ENCODE results near the gene MSL3. TPM values are rescaled to one million over a fixed set of nuclear protein-coding genes. Genes with fewer than 3 reads are reported as not detected.

The MSL3 gene
- total RNA-seq, 1 donor from 2014 or later: 29.2 TPM

DNA sequence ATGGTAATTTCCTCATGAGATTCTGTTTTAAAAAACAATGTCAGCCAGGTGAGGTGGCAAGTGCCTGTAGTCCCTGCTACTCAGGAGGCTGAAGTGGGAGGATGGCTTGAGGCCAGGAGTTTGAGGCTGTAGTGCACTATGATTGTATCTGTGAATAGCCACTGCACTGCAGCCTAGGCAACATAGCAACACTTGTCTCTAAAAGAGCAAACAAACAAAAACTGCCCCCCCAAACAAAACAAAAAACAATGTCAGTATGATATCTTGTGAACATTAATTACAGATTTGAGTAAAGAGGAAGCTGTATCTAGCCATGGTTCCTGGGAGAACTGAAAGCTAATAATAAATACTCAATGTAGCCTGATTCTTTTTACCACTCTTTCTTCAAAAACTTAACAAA is 6.8 kb upstream of the MSL3 start:
- no peak overlapping the region for H3K4me3 ChIP-seq (ENCODE audit: insufficient read depth, low read depth, low read length)
- no peaks in the 10 kb centered on the region for H3K36me3 ChIP-seq (ENCODE audit: insufficient read depth, low read length)
- H3K9me3 Mint-ChIP-seq (ENCODE audit: unreplicated experiment): no peaks in the 10 kb centered on the region
- FAIRE-seq (no peak), DNase-seq (ENCODE audit: low read depth) (no peak)
- no peak overlapping the region for H3K4me3 Mint-ChIP-seq (ENCODE audit: unreplicated experiment)
- no peak overlapping the region for H3K27ac Mint-ChIP-seq (ENCODE audit: unreplicated experiment)
- TF ChIP-seq, protein P1, sequence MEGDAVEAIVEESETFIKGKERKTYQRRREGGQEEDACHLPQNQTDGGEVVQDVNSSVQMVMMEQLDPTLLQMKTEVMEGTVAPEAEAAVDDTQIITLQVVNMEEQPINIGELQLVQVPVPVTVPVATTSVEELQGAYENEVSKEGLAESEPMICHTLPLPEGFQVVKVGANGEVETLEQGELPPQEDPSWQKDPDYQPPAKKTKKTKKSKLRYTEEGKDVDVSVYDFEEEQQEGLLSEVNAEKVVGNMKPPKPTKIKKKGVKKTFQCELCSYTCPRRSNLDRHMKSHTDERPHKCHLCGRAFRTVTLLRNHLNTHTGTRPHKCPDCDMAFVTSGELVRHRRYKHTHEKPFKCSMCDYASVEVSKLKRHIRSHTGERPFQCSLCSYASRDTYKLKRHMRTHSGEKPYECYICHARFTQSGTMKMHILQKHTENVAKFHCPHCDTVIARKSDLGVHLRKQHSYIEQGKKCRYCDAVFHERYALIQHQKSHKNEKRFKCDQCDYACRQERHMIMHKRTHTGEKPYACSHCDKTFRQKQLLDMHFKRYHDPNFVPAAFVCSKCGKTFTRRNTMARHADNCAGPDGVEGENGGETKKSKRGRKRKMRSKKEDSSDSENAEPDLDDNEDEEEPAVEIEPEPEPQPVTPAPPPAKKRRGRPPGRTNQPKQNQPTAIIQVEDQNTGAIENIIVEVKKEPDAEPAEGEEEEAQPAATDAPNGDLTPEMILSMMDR (IDR thresholded peaks at IDR 0.05; ENCODE audit: insufficient read depth, low read depth, low read length): no peak
- TF ChIP-seq EZH2 (IDR thresholded peaks at IDR 0.05; ENCODE audit: insufficient read depth, low read length): no peak
- peaks cover 7% of the 10 kb centered on the region for H3K27me3 Mint-ChIP-seq (ENCODE audit: low read depth, unreplicated experiment)
- no peaks in the 10 kb centered on the region for H4K20me1 ChIP-seq (ENCODE audit: insufficient read depth, low read length)
- no peak overlapping the region for H3K27ac ChIP-seq (ENCODE audit: low read depth, low read length)
- no peak overlapping the region for H3K9ac ChIP-seq (ENCODE audit: low read length)
- no peaks in the 10 kb centered on the region for H3K36me3 Mint-ChIP-seq (ENCODE audit: low read depth, unreplicated experiment)
- no peaks in the 10 kb centered on the region for H3K4me1 Mint-ChIP-seq (ENCODE audit: low read depth, unreplicated experiment)
- no peaks in the 10 kb centered on the region for H3K9me3 ChIP-seq (ENCODE audit: insufficient read depth, low read depth, low read length)
- no peak overlapping the region for H2AFZ ChIP-seq (ENCODE audit: low read depth, low read length)
- no peaks in the 10 kb centered on the region for H3K27me3 ChIP-seq (ENCODE audit: insufficient read depth, low read length)
- no peaks in the 10 kb centered on the region for H3K4me1 ChIP-seq (ENCODE audit: insufficient read depth, low read length)
- no peak overlapping the region for H3K4me2 ChIP-seq (ENCODE audit: low read length)
- H3K79me2 ChIP-seq (ENCODE audit: insufficient read depth, low read length): no peaks in the 10 kb centered on the region

DNA sequence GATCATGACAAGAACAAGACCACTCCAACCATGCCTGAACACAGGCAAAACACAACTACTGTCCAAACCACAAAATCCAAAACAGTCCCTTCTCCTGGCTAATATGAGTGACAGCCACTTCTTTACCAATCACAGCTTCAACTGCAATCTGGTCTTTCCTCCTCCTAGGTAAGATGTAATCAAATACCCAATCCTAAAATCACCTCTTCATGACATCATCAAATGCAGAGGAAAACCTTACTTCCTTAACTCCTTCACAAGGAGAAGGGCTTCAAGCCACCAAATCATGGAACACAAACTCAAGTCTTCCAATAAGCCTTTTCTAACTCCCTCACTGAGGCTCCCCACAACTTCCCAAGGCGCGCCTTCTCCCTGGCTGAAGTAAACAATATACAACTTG is 4.4 kb upstream of the MSL3 start:
- H3K9ac ChIP-seq (ENCODE audit: low read length): no peak overlapping the region
- H3K4me3 ChIP-seq (ENCODE audit: insufficient read depth, low read depth, low read length): no peak overlapping the region
- peaks cover 7% of the 10 kb centered on the region for H3K27me3 Mint-ChIP-seq (ENCODE audit: low read depth, unreplicated experiment)
- no peak overlapping the region for H3K4me3 Mint-ChIP-seq (ENCODE audit: unreplicated experiment)
- no peak overlapping the region for H3K4me2 ChIP-seq (ENCODE audit: low read length)
- no peak for TF ChIP-seq EZH2 (IDR thresholded peaks at IDR 0.05; ENCODE audit: insufficient read depth, low read length)
- TF ChIP-seq, protein P1 (IDR thresholded peaks at IDR 0.05; ENCODE audit: insufficient read depth, low read depth, low read length): no peak
- H3K27ac ChIP-seq (ENCODE audit: low read depth, low read length): no peak overlapping the region
- no peaks in the 10 kb centered on the region for H3K36me3 ChIP-seq (ENCODE audit: insufficient read depth, low read length)
- H3K4me1 Mint-ChIP-seq (ENCODE audit: low read depth, unreplicated experiment): no peaks in the 10 kb centered on the region
- DNase-seq (ENCODE audit: low read depth) (no peak), FAIRE-seq (no peak)
- H3K4me1 ChIP-seq (ENCODE audit: insufficient read depth, low read length): peaks cover 4% of the 10 kb centered on the region
- H3K9me3 ChIP-seq (ENCODE audit: insufficient read depth, low read depth, low read length): no peaks in the 10 kb centered on the region
- H3K27me3 ChIP-seq (ENCODE audit: insufficient read depth, low read length): no peaks in the 10 kb centered on the region
- H4K20me1 ChIP-seq (ENCODE audit: insufficient read depth, low read length): no peaks in the 10 kb centered on the region
- peaks cover under 1% of the 10 kb centered on the region for H3K79me2 ChIP-seq (ENCODE audit: insufficient read depth, low read length)
- no peaks in the 10 kb centered on the region for H3K9me3 Mint-ChIP-seq (ENCODE audit: unreplicated experiment)
- no peak overlapping the region for H2AFZ ChIP-seq (ENCODE audit: low read depth, low read length)
- no peak overlapping the region for H3K27ac Mint-ChIP-seq (ENCODE audit: unreplicated experiment)
- H3K36me3 Mint-ChIP-seq (ENCODE audit: low read depth, unreplicated experiment): no peaks in the 10 kb centered on the region

DNA sequence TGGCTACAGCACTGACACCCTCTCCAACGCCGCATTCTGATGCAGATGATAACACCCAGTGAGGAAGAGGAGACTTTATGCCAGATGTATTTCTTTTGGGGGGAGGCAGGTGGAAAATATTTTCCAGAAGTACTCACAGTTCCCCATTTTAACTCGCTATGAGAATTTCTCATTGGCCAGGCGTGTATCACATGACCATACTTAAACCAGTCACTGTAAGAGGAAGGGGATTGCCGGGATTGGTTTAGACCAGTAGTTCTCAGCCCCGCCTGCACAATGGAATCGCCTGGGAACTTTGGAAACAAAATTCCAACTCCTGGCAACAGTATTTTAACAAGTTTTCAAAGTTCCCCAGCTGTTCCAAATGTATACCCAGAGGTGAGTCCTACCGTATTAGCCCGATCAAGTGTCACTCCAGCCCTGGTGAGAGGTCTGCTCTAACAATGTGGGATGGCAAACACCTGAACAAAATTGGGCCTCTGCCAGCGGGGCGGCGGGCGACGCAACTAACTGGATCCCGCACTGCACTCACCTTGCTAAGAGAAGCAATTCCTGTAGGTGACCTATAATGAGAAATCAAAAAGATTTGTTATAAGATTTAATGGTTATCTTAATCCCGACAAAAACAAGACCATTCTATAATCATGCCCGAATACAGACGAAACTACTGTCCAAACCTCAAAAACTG is 2.9 kb upstream of the MSL3 start:
- no peak overlapping the region for H3K4me3 ChIP-seq (ENCODE audit: insufficient read depth, low read depth, low read length)
- H3K9me3 Mint-ChIP-seq (ENCODE audit: unreplicated experiment): no peaks in the 10 kb centered on the region
- H3K79me2 ChIP-seq (ENCODE audit: insufficient read depth, low read length): peaks cover 5% of the 10 kb centered on the region
- H3K27ac Mint-ChIP-seq (ENCODE audit: unreplicated experiment): no peak overlapping the region
- no peaks in the 10 kb centered on the region for H3K27me3 Mint-ChIP-seq (ENCODE audit: low read depth, unreplicated experiment)
- H3K27ac ChIP-seq (ENCODE audit: low read depth, low read length): no peak overlapping the region
- no peaks in the 10 kb centered on the region for H4K20me1 ChIP-seq (ENCODE audit: insufficient read depth, low read length)
- TF ChIP-seq, protein P1 (IDR thresholded peaks at IDR 0.05; ENCODE audit: insufficient read depth, low read depth, low read length): no peak
- no peak for TF ChIP-seq EZH2 (IDR thresholded peaks at IDR 0.05; ENCODE audit: insufficient read depth, low read length)
- no peaks in the 10 kb centered on the region for H3K36me3 ChIP-seq (ENCODE audit: insufficient read depth, low read length)
- H3K4me3 Mint-ChIP-seq (ENCODE audit: unreplicated experiment): no peak overlapping the region
- DNase-seq (ENCODE audit: low read depth): no peak
- H3K4me1 ChIP-seq (ENCODE audit: insufficient read depth, low read length): peaks cover 4% of the 10 kb centered on the region
- H3K36me3 Mint-ChIP-seq (ENCODE audit: low read depth, unreplicated experiment): no peaks in the 10 kb centered on the region
- H3K9me3 ChIP-seq (ENCODE audit: insufficient read depth, low read depth, low read length): no peaks in the 10 kb centered on the region
- no peak overlapping the region for H3K4me2 ChIP-seq (ENCODE audit: low read length)
- no peaks in the 10 kb centered on the region for H3K27me3 ChIP-seq (ENCODE audit: insufficient read depth, low read length)
- H2AFZ ChIP-seq (ENCODE audit: low read depth, low read length): no peak overlapping the region
- no peak for FAIRE-seq
- H3K4me1 Mint-ChIP-seq (ENCODE audit: low read depth, unreplicated experiment): no peaks in the 10 kb centered on the region
- no peak overlapping the region for H3K9ac ChIP-seq (ENCODE audit: low read length)

All from astrocyte (in vitro differentiated cells and primary cell).